GM12874 (cell line): ENCODE data around the gene ZSWIM1.

Experiments used
- TF ChIP-seq, protein P1 (sequence below): IDR thresholded peaks from 2 replicates; pipeline ENCODE4 v1.5.1; 2011; ENCODE audit warnings: low read depth, mild to moderate bottlenecking, control low read depth, low read length, moderate library complexity; ENCODE audit not compliant: insufficient read depth

The ZSWIM1 gene

DNA sequence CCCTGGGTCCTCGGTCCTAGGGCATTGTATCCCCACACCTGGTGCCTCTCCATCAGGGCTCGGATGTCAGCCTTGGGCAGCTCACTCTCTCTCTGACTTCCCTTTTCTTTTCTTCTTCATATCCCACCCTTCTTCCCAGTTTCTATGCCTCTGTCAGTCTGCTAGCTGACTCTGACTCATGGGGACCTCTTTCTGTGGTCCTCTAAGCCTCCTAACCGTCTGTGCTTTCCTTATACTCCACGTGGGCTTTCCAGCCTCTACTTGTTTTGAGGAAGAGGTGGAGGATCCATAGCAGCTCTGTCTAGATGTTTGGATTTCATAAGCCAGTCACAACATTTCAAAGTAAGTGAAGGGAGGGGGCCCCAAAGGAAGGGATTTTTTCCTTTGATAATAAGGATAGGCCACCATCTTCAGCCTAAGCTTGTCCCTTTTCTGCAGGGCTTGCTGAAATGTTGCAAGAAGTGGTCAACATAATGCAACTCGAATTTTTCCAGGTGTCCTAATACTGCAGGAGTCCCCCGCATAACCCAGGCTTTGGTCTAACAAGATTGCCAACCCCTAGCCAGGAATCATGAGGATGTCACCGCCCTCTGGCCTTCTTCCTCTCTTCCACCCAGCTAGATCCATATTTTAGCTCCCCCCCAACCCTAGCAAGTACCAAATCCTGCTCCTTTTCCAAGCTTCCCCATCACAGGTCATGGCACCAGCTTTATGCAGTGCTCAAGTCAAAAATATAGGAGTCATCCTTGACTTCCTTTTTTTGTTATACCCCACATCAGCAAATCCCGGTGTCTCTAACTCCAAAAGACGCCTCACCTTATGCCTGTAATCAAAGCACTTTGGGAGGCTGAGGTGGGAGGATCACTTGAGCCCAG is 39.7 kb downstream of the ZSWIM1 start:
- TF ChIP-seq, protein P1, sequence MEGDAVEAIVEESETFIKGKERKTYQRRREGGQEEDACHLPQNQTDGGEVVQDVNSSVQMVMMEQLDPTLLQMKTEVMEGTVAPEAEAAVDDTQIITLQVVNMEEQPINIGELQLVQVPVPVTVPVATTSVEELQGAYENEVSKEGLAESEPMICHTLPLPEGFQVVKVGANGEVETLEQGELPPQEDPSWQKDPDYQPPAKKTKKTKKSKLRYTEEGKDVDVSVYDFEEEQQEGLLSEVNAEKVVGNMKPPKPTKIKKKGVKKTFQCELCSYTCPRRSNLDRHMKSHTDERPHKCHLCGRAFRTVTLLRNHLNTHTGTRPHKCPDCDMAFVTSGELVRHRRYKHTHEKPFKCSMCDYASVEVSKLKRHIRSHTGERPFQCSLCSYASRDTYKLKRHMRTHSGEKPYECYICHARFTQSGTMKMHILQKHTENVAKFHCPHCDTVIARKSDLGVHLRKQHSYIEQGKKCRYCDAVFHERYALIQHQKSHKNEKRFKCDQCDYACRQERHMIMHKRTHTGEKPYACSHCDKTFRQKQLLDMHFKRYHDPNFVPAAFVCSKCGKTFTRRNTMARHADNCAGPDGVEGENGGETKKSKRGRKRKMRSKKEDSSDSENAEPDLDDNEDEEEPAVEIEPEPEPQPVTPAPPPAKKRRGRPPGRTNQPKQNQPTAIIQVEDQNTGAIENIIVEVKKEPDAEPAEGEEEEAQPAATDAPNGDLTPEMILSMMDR: no peak

DNA sequence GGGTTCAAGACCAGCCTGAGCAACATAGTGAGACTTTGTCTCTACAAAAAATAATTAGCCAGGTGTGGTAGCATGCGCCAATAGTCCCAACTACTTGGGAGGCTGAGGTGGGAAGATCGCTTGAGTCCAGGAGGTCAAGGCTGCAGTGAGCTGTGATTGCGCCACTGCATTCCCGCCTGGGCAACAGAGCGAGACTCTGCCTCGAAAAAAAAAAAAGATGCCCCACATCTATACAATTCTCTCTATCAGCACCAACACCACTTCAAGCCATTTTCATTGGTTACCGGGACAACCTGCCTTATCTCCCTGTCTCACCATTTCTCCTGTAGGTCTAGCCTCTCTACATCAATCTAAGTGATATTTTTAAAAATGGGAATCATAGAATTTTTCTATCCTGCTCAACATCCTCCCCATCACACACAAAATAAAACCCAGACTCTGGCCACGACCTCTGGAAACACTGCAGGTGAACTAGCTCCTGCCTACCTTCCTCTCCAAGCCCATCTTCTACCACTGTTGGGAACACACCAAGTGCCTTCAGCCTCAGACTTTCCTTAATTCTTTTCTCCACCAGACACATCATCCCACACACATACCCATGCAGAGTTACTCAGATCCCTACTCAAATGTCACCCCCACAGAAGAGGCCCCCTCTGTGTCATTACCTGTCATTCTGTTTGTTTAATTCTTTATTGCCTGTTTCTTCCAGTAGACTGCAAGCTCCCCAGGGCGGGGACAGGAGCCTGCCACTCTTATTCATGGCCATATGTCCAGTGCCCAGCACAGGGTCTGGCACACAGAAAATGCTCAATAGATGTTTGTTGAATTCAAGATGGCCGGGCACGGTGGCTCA is 40.5 kb downstream of the ZSWIM1 start:
- TF ChIP-seq, protein P1: no peak

DNA sequence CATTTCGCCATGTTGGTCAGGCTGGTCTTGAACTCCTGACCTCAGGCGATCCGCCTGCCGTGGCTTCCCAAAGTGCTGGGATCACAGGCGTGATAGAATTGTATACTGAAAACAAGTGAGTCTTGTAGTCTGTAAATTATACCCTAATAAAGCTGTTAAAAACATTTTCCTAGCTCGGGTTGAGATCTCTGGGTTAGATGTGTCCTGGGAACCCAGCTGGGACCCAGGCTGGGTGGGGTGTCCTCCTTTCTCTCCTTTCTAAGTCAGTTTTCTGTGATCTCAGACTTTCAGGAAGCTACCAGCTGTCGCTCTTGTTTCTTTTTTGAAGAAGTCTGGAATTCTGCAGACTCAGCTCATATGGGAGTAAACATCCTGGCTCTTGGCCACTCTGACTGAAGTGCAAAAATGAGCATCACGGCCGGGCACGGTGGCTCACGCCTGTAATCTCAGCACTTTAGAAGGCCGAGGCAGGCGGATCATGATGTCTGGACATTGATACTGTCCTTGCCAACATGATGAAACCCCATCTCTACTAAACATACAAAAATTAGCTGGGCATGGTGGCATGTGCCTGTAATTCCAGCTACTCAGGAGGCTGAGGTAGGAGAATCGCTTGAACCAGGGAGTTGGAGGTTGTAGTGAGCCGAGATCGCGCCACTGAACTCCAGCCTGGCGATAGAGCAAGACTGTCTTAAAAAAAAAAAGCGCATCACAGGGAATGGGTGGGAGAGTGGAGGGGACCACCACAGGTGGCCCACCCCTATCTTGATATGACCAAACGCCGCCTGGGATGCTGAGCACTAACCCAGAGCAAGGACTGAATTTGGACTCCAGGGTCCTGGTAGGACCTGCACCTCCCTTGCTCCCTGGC is 43.6 kb downstream of the ZSWIM1 start:
- TF ChIP-seq, protein P1: no peak

DNA sequence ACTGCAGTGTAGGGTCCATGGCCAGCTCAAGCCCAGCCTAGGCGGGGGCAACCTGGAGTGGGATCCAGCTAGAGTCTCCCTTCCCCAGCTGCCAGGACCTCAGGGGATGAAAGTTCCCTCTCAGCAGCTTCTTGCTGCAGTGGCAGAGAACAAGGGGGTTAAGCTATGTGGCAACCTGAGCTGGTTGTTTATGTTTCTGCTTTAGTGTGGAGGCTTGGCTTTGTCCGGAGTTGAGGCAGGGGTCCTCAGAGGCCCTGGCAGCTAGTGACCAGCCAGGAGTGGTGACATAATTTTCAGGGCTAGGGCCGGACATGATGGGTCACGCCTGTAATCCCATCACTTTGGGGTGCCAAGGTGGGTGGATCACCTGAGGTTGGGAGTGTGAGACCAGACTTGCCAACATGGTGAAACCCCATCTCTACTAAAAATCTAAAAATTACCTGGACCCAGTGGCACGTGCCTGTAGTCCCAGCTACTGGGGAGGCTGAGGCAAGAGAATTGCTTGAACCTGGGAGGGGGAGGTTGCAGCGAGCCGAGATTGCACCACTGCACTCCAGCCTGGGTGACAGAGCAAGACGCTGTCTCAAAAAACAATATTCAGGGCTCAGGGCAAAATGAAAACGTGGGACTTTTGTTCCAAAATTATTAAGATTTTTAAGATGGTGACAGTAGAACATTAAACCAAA is 44.9 kb downstream of the ZSWIM1 start:
- TF ChIP-seq, protein P1: no peak

DNA sequence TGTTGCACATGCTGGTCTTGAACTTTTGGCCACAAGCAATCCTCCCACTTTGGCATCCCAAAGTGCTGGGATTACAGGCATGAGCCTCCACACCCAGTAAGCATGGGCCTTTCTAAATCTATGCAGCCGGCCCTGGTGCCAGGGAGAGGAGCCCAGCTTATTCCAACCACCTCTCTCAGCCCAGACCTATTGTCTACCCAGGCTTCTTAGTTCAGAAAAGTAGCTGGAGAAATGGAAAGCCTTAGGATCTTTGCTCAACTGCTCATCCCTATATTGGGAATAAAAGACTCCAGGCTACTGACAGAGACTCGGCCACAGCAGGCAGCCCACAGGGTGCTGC is 45.7 kb downstream of the ZSWIM1 start:
- TF ChIP-seq, protein P1: no peak

DNA sequence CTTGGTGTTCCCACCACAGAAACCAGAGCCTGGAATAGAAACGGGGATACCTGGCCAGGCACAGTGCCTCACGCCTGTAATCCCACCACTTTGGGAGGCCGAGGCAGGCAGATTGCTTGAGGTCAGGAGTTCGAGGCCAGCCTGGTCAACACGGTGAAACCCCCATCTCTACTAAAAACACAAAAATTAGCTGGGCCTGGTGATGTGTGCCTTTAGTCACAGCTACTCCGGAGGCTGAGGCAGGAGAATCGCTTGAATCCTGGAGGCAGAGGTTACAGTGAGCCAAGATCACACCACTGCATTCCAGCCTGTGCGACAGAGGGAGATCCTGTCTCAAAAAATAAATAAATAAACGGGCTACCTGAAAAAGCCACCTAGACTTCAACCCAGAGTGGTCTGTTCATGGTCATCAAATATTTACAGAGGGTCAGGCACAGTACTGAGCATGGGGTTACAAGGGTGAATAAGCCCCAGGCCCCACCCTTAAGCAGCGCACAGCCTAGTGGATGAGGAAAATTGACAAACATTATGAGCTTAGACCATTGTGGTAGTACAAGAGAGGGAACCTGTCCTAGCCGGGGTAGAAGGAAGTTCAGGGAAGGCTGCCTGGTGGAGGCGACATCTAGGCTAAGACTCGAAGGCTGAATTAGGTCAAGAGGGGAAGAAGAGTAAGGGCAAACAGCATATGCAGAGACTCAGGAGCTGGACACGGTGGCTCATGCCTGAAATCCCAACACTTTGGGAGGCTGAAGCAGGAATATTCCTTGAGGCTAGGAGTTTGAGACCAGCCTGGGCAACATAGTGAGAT is 46.2 kb downstream of the ZSWIM1 start:
- TF ChIP-seq, protein P1: no peak
